ENCODE measurements around the gene PI4KB.

DNA sequence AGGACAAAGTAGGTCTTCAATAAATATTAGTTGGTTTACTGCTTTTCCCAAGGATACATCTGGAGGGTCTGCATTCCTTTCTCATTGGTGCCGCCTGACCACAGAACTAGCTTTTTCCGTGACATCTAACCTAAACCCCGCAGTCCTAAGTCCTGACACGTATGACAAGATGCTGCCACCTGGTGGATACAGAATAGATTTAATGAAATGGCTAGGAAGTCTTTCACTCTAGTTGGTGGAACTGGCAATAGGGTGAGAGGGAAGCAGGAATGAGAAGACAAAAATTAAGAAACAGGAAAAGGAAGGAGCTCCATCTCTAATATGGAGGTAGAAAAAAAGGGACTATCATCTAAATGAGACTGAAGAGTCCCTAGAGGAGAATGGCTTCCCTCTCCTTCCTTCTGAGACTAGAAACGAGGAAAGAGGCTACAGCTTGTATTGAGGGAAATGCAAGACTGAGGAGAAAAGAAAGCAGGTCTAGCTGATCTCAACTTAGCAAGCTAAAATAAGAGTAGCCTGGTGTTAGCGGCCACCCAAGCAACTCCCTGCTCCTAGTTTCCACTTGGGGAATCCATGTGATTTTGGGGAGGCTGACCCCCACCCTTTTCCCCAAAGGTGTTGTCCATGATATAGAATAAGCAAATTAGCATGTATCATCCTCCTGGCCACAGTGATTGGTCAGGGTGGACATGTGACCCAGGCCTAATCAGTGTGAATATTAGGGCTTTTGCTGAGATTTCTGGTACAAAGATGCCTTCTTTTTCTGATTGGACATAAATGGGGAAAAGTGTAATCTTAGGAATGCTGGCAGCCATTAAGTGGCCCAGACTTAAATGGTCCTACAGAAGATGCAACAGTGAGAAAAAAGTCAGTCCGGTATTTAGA, 13.9 kb upstream of the PI4KB start:
- peak; percentile 56; the same call in 1 of the 2 replicates for TF ChIP-seq POLR2A (IDR thresholded peaks at IDR 0.05; ENCODE audit: low read depth, low read length)
- peak; percentile 50; the same call in 1 of the 2 replicates for TF ChIP-seq POLR2AphosphoS5 (IDR thresholded peaks at IDR 0.05; ENCODE audit: low read depth, low read length)

All from GM12892 (cell line).